SK-N-SH treated with all-trans-retinoic acid at 6 μM for 48 hours (cell line): ENCODE measurements around the gene MFNG.
A peak's percentile ranks its signal among the peaks of the same experiment; 100 is the strongest.

Source experiments
- ATAC-seq: fragments of 200-7000 bp; cut with Tn5 transposase; 3 replicates; pipeline ENCODE4 v1.9.1; 2020; ENCODE audit warnings: mild to moderate bottlenecking, moderate library complexity
- ARNTL ChIP-seq: fragments of 450-650 bp; formaldehyde crosslinking; IDR thresholded peaks from 2 replicates; pipeline ENCODE4 v1.5.0; 2020; ENCODE audit warnings: low read depth, mild to moderate bottlenecking, moderate library complexity, borderline replicate concordance
- BACH2 ChIP-seq: fragments of 250-450 bp; sonication (Bioruptor Pico); IDR thresholded peaks from 2 replicates; pipeline ENCODE4 v1.9.0; 2021; ENCODE audit warnings: mild to moderate bottlenecking, borderline replicate concordance
- CREB5 ChIP-seq: fragments of 250-450 bp; sonication (Bioruptor Pico); IDR thresholded peaks from 2 replicates; pipeline ENCODE4 v1.5.1; 2020; ENCODE audit warnings: low read depth, mild to moderate bottlenecking, moderate library complexity
- CSDC2 ChIP-seq: fragments of 250-450 bp; sonication (Bioruptor Pico); IDR thresholded peaks from 2 replicates; pipeline ENCODE4 v1.5.0; 2020; ENCODE audit warnings: mild to moderate bottlenecking, moderate library complexity
- CSRNP3 ChIP-seq: fragments of 250-450 bp; sonication (Bioruptor Pico); IDR thresholded peaks from 2 replicates; pipeline ENCODE4 v1.5.1; 2021; ENCODE audit warnings: mild to moderate bottlenecking, moderate library complexity
- ESRRG ChIP-seq: fragments of 250-450 bp; sonication (Bioruptor Pico); IDR thresholded peaks from 2 replicates; pipeline ENCODE4 v1.6.1; 2021; ENCODE audit warnings: mild to moderate bottlenecking
- GLIS3 ChIP-seq: fragments of 250-450 bp; sonication (Bioruptor Pico); IDR thresholded peaks from 2 replicates; pipeline ENCODE4 v1.5.0; 2020; ENCODE audit warnings: mild to moderate bottlenecking, moderate library complexity
- ISL1 ChIP-seq: fragments of 250-450 bp; sonication (Bioruptor Pico); IDR thresholded peaks from 2 replicates; pipeline ENCODE4 v2.1.2; 2022; ENCODE audit warnings: mild to moderate bottlenecking, moderate library complexity
- OSR1 ChIP-seq: fragments of 250-450 bp; sonication (Bioruptor Pico); IDR thresholded peaks from 2 replicates; pipeline ENCODE4 v1.8.0; 2022; ENCODE audit warnings: moderate library complexity, mild to moderate bottlenecking, inconsistent platforms
- PATZ1 ChIP-seq: fragments of 250-450 bp; sonication (Bioruptor Pico); IDR thresholded peaks from 2 replicates; pipeline ENCODE4 v1.8.0; 2020; ENCODE audit warnings: mild to moderate bottlenecking, moderate library complexity, borderline replicate concordance
- PPARA ChIP-seq: fragments of 250-450 bp; sonication (Bioruptor Pico); IDR thresholded peaks from 2 replicates; pipeline ENCODE4 v1.5.0; 2020; ENCODE audit warnings: mild to moderate bottlenecking, borderline replicate concordance
- RARB ChIP-seq: fragments of 250-450 bp; sonication (Bioruptor Pico); IDR thresholded peaks from 2 replicates; pipeline ENCODE4 v1.8.0; 2021; ENCODE audit warnings: mild to moderate bottlenecking, moderate library complexity
- TOX ChIP-seq: fragments of 250-450 bp; sonication (Bioruptor Pico); IDR thresholded peaks from 2 replicates; pipeline ENCODE4 v1.8.0; 2021; ENCODE audit warnings: mild to moderate bottlenecking, moderate library complexity, borderline replicate concordance
- TSHZ2 ChIP-seq: fragments of 250-450 bp; sonication (Bioruptor Pico); IDR thresholded peaks from 2 replicates; pipeline ENCODE4 v1.5.0; 2020; ENCODE audit warnings: mild to moderate bottlenecking, moderate library complexity
- ZC3H10 ChIP-seq: fragments of 250-450 bp; sonication (Bioruptor Pico); IDR thresholded peaks from 2 replicates; pipeline ENCODE4 v1.5.1; 2021; ENCODE audit warnings: mild to moderate bottlenecking, moderate library complexity
- ZFP3 ChIP-seq: fragments of 250-450 bp; sonication (Bioruptor Pico); IDR thresholded peaks from 2 replicates; pipeline ENCODE4 v1.5.0; 2020; ENCODE audit warnings: mild to moderate bottlenecking, moderate library complexity
- ZFP30 ChIP-seq: fragments of 450-650 bp; formaldehyde crosslinking; IDR thresholded peaks from 2 replicates; pipeline ENCODE4 v1.5.0; 2022; ENCODE audit warnings: mild to moderate bottlenecking, moderate library complexity
- ZNF565 ChIP-seq: fragments of 450-650 bp; formaldehyde crosslinking; conservative IDR thresholded peaks from 2 replicates; pipeline ENCODE4 v1.5.0; 2020; ENCODE audit warnings: low read depth, mild to moderate bottlenecking, moderate library complexity
- ZNF70 ChIP-seq: fragments of 450-650 bp; formaldehyde crosslinking; IDR thresholded peaks from 2 replicates; pipeline ENCODE4 v1.5.0; 2020; ENCODE audit warnings: mild to moderate bottlenecking, moderate library complexity
- ZNF8 ChIP-seq: fragments of 450-650 bp; formaldehyde crosslinking; IDR thresholded peaks from 2 replicates; pipeline ENCODE4 v1.5.0; 2020; ENCODE audit warnings: mild to moderate bottlenecking, moderate library complexity

Gene MFNG

GRCh38 chr22:37501610-37502341 is 15.6 kb upstream of the MFNG start:
- peak; percentile 43 for ATAC-seq
- TF ChIP-seq ISL1 (CRISPR knock-in tag) (no peak), ARNTL (CRISPR knock-in tag) (no peak), ZNF8 (CRISPR knock-in tag) (no peak), ZNF565 (CRISPR knock-in tag) (no peak), ZNF70 (CRISPR knock-in tag) (no peak), BACH2 (CRISPR knock-in tag) (no peak), CSRNP3 (CRISPR knock-in tag) (no peak), GLIS3 (CRISPR knock-in tag) (no peak)
- TF ChIP-seq, all 23 proteins: peak for 0

- TF ChIP-seq PPARA (CRISPR knock-in tag), result no peak
- no peak for TF ChIP-seq TSHZ2 (CRISPR knock-in tag)
- TF ChIP-seq ZNF565 (CRISPR knock-in tag), result no peak
- TF ChIP-seq ISL1 (CRISPR knock-in tag), result no peak
- no peak for TF ChIP-seq OSR1 (CRISPR knock-in tag)
- no peak for TF ChIP-seq ESRRG (CRISPR knock-in tag)
- TF ChIP-seq CSRNP3 (CRISPR knock-in tag), result no peak
- TF ChIP-seq ZNF8 (CRISPR knock-in tag), result no peak
- no peak for TF ChIP-seq ZC3H10 (CRISPR knock-in tag)
- TF ChIP-seq BACH2 (CRISPR knock-in tag), result no peak
- TF ChIP-seq ZFP3, result no peak
- no peak for TF ChIP-seq CSDC2 (CRISPR knock-in tag)
- TF ChIP-seq TOX (CRISPR knock-in tag), result no peak
- TF ChIP-seq ARNTL (CRISPR knock-in tag), result no peak
- no peak for TF ChIP-seq PATZ1
- no peak for ATAC-seq
Measured at GRCh38 chr22:37500745-37501609, 14.8 kb upstream of the MFNG start.

- no peak for ATAC-seq
- no peak for TF ChIP-seq CREB5 (CRISPR knock-in tag)
- no peak for TF ChIP-seq ZFP30
- no peak for TF ChIP-seq RARB
- no peak for TF ChIP-seq ISL1 (CRISPR knock-in tag)
- no peak for TF ChIP-seq PPARA (CRISPR knock-in tag)
- no peak for TF ChIP-seq ZNF8 (CRISPR knock-in tag)
- no peak for TF ChIP-seq ZC3H10 (CRISPR knock-in tag)
- no peak for TF ChIP-seq CSDC2 (CRISPR knock-in tag)
- TF ChIP-seq OSR1 (CRISPR knock-in tag), result no peak
- TF ChIP-seq ZNF565 (CRISPR knock-in tag), result no peak
- TF ChIP-seq TSHZ2 (CRISPR knock-in tag), result no peak
- no peak for TF ChIP-seq GLIS3 (CRISPR knock-in tag)
Measured at GRCh38 chr22:37499789-37500540, 13.8 kb upstream of the MFNG start.
